ENCODE results near the gene PTCH2. TPM values are rescaled to one million over a fixed set of nuclear protein-coding genes. Genes with fewer than 3 reads are reported as not detected.

PTCH2 gene
- total and polyA plus RNA-seq, 2 donors (not counting 1 experiment from before 2014, with no cell fraction given): 1.3 to 1.7 TPM

GRCh38 chr1:44785501-44786137 lies 57.4 kb downstream of the PTCH2 start:
- no peaks in the 10 kb centered on the region for H3K9me3 Mint-ChIP-seq (ENCODE audit: insufficient read depth)
- H3K27me3 Mint-ChIP-seq: no peaks in the 10 kb centered on the region
- Histone ChIP-seq H2AFZ (ENCODE audit: insufficient read depth, low read depth, low read length, poor library complexity, severe bottlenecking) (peak overlapping the region; percentile 82), H3K27me3 (replicated peaks in 1 of 4; ENCODE audit: control extremely low read depth in 1 of 4, control insufficient read depth in 3 of 4, insufficient read depth in 4 of 4, low read length in 3 of 4) (no peaks in the 10 kb centered on the region), H3K9me3 (ENCODE audit: control extremely low read depth in 1 of 3, control insufficient read depth in 2 of 3, insufficient read depth in 1 of 3, low read length in 2 of 3) (no peaks in the 10 kb centered on the region), H3K27ac (ENCODE audit: low read length in 2 of 2) (peak overlapping the region in 1 of 2 donors; percentile 50), H3K79me2 (ENCODE audit: control insufficient read depth, insufficient read depth, low read length) (no peaks in the 10 kb centered on the region), H3K4me1 (ENCODE audit: control insufficient read depth in 2 of 2, insufficient read depth in 2 of 2, low read length in 2 of 2) (peaks cover 25 to 34% of the 10 kb centered on the region in 2 donors), H3K36me3 (replicated peaks in 1 of 2; ENCODE audit: control extremely low read depth in 1 of 2, control insufficient read depth in 1 of 2, extremely low read depth in 1 of 2, insufficient read depth in 2 of 2, low read length in 1 of 2) (peaks cover 0 to 10% of the 10 kb centered on the region in 2 experiments), H3K4me3 (ENCODE audit: control extremely low read depth in 1 of 5, extremely low read depth in 1 of 5, insufficient read depth in 1 of 5, low read depth in 2 of 5, low read length in 4 of 5) (peak overlapping the region in 4 of 5 experiments; percentile 53 to 68 (median 60)), H4K20me1 (ENCODE audit: control insufficient read depth, insufficient read depth, low read length, poor library complexity, severe bottlenecking) (peaks cover 4% of the 10 kb centered on the region), H3K9ac (ENCODE audit: low read length) (peak overlapping the region; percentile 63), H3K4me2 (replicated peaks; ENCODE audit: low read depth, low read length, poor library complexity, severe bottlenecking) (peak overlapping the region; percentile 90)
- no peak for DNase-seq
- intact Hi-C loops (cut with micrococcal nuclease): loop anchor here (1.0 to 5.0 kb wide), 9 partner anchors 10 to 902 kb away; partner anchors contain the start of genes EIF2B3, GPBP1L1, PLK3 and RNU5D-1
- ChIA-PET POLR2A (interaction anchor here (0.8 to 3.1 kb wide), 5 partner anchors 10 to 34 kb away, joined by 4 to 25 read pairs (median 8); partner anchors contain the start of genes PLK3 and RPS8), CTCF (interaction anchor here (0.9 to 5.5 kb wide), 9 partner anchors 10 to 515 kb away, joined by 3 to 44 read pairs (median 4); partner anchors contain the start of genes BTBD19, HECTD3, PLK3 and RNU5D-1)
- peaks cover 33% of the 10 kb centered on the region for H3K4me1 Mint-ChIP-seq
- H3K27ac Mint-ChIP-seq: peak overlapping the region; percentile 92
- TF ChIP-seq CTCF (IDR thresholded peaks at IDR 0.05) (no peak), EZH2 (IDR thresholded peaks at IDR 0.05; ENCODE audit: borderline replicate concordance, insufficient read depth, low read depth, low read length, poor library complexity, severe bottlenecking) (no peak)
- H3K4me3 Mint-ChIP-seq: peak overlapping the region; percentile 82
- ATAC-seq (ENCODE audit: low read depth): no peak
- WGBS (ENCODE audit: insufficient coverage): 18% methylated on average over 10 of the region's 11 CpGs

- no peak for ATAC-seq (ENCODE audit: low read depth)
- H3K4me2 ChIP-seq (replicated peaks; ENCODE audit: low read depth, low read length, poor library complexity, severe bottlenecking): peak overlapping the region; percentile 90
- DNase-seq: no peak
- peak overlapping the region in 1 of 5 experiments; percentile 69 for H3K4me3 ChIP-seq (ENCODE audit: control extremely low read depth in 1 of 5, extremely low read depth in 1 of 5, insufficient read depth in 1 of 5, low read depth in 2 of 5, low read length in 4 of 5)
- intact Hi-C loops (cut with micrococcal nuclease): loop anchor here (5.0 kb wide), 2 partner anchors 202 to 902 kb away; partner anchors contain the start of genes EIF2B3, GPBP1L1 and TMEM69
- H3K9ac ChIP-seq (ENCODE audit: low read length): peak overlapping the region; percentile 64
- H3K4me1 ChIP-seq (ENCODE audit: control insufficient read depth in 2 of 2, insufficient read depth in 2 of 2, low read length in 2 of 2): peaks cover 25 to 34% of the 10 kb centered on the region in 2 donors
- peak overlapping the region; percentile 85 for H2AFZ ChIP-seq (ENCODE audit: insufficient read depth, low read depth, low read length, poor library complexity, severe bottlenecking)
- no peaks in the 10 kb centered on the region for H3K27me3 Mint-ChIP-seq
- H3K27ac Mint-ChIP-seq: peak overlapping the region; percentile 78
- H3K4me3 Mint-ChIP-seq: peak overlapping the region; percentile 82
- H3K9me3 Mint-ChIP-seq (ENCODE audit: insufficient read depth): no peaks in the 10 kb centered on the region
- H3K27ac ChIP-seq (ENCODE audit: low read length in 2 of 2): no peak overlapping the region
- no peaks in the 10 kb centered on the region for H3K27me3 ChIP-seq (replicated peaks in 1 of 4; ENCODE audit: control extremely low read depth in 1 of 4, control insufficient read depth in 3 of 4, insufficient read depth in 4 of 4, low read length in 3 of 4)
- H3K79me2 ChIP-seq (ENCODE audit: control insufficient read depth, insufficient read depth, low read length): no peaks in the 10 kb centered on the region
- WGBS (ENCODE audit: insufficient coverage): 86% methylated on average over 6 of the region's 6 CpGs
- TF ChIP-seq CTCF (IDR thresholded peaks at IDR 0.05) (no peak), EZH2 (IDR thresholded peaks at IDR 0.05; ENCODE audit: borderline replicate concordance, insufficient read depth, low read depth, low read length, poor library complexity, severe bottlenecking) (no peak)
- H4K20me1 ChIP-seq (ENCODE audit: control insufficient read depth, insufficient read depth, low read length, poor library complexity, severe bottlenecking): peaks cover 4% of the 10 kb centered on the region
- ChIA-PET CTCF (interaction anchor here (0.6 to 5.5 kb wide), 11 partner anchors 9 to 704 kb away, joined by 3 to 44 read pairs (median 4); partner anchors contain the start of genes BTBD19, HECTD3, PLK3 and RNU5D-1), POLR2A (interaction anchor here (0.8 to 3.1 kb wide), 6 partner anchors 9 to 518 kb away, joined by 3 to 25 read pairs (median 6); partner anchors contain the start of genes PLK3 and RPS8)
- no peaks in the 10 kb centered on the region for H3K9me3 ChIP-seq (ENCODE audit: control extremely low read depth in 1 of 3, control insufficient read depth in 2 of 3, insufficient read depth in 1 of 3, low read length in 2 of 3)
- H3K4me1 Mint-ChIP-seq: peaks cover 35% of the 10 kb centered on the region
- peaks cover 0 to 15% of the 10 kb centered on the region in 2 experiments for H3K36me3 ChIP-seq (replicated peaks in 1 of 2; ENCODE audit: control extremely low read depth in 1 of 2, control insufficient read depth in 1 of 2, extremely low read depth in 1 of 2, insufficient read depth in 2 of 2, low read length in 1 of 2)
Measured at GRCh38 chr1:44785029-44785380, 58.0 kb downstream of the PTCH2 start.
